ENCODE results near the gene TSPYL2. TPM values are rescaled to one million over a fixed set of nuclear protein-coding genes. Genes with fewer than 3 reads are reported as not detected.

TSPYL2 gene
- polyA plus RNA-seq, 12 donors, result 11.7 to 50.9 (median 14.6) TPM; not detected in 1

- no peak for DNase-seq
These were observed 4.7 kb upstream of the TSPYL2 start for GRCh38 chrX:53077207-53078197.

DNA sequence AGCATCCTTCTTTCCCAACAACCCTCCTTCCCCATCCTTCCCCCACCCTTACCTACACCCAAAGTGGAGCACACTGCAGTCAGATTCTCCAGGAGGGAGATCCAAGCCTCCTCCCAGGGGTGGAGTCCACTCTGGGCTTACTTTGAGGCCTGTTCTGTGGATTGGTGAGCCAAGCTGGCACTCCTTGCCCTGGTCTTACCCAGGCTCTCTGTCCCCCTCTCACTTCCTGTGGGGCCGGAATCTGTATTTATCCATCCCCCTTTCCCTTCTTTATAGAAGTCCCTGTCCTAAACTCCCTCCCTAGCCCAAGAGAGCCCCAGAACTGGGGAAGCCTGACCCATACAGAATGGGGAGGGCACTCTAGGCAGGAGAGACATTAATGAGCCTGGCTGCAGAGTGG lies 3.2 kb upstream of the TSPYL2 start:
- no peak for DNase-seq

DNA sequence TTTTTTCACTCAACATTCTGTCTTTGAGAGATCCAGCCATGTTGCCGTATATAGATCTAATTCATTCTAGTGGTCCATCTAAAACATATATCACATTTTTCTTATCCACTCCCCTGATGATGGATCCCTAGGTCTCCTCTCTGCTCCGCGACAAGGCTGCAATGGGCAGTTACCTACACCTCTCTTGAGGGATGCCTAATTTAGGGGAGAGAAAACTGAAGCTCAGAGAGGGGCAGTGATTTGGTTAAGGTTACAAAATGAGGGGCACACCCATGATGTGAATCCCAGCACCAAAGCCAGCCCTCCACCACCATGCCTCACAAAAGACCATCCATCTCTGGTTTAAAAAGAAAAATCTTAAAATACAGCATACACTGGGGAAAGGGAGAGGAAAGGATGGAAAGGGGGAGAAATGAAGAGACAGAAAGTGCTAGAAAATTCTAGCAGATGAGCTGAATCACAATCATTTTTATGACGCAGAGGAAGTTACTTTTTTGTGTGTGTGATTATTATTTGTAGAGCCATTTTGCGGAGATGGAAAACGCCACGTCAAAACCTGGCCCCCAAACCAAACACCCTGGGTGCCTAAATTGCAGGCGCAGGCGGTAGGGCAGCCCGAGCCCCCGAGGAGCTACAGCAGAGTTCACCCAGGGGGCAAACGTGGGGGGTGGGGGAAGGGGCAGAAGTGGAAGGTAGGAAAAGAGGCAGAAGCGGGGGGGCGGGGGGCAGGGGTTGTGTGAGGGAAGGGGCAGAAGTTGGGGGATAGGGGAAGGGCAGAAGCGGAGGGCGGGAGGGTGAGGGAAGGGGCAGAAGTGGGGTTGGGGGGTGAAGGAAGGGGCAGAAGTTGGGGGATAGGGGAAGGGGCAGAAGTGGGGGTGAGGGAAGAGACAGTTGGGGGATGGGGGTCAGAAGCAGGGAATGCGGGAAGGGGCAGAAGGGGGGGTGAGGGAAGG lies 1.3 kb upstream of the TSPYL2 start:
- no peak for DNase-seq

DNA sequence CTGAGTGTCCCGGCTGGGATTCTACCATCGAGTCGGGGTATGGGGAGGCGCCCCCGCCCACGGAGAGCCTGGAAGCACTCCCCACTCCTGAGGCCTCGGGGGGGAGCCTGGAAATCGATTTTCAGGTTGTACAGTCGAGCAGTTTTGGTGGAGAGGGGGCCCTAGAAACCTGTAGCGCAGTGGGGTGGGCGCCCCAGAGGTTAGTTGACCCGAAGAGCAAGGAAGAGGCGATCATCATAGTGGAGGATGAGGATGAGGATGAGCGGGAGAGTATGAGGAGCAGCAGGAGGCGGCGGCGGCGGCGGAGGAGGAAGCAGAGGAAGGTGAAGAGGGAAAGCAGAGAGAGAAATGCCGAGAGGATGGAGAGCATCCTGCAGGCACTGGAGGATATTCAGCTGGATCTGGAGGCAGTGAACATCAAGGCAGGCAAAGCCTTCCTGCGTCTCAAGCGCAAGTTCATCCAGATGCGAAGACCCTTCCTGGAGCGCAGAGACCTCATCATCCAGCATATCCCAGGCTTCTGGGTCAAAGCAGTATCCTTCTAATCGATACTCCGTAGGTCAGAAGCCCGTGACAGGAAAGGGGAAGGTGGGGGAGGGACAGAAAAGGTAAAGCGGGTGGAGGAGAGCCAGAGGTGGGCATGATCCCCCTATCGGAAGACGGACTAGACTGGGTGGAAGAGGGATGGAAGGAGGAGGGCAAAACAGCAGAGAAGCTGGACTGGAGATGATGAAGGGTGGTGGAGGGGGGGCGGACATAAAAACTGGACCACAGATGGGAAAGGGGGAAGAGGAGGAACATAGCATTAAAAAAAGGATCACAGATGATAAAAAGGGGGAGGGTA lies 828 bp downstream of the TSPYL2 start:
- DNase-seq, result no peak

DNA sequence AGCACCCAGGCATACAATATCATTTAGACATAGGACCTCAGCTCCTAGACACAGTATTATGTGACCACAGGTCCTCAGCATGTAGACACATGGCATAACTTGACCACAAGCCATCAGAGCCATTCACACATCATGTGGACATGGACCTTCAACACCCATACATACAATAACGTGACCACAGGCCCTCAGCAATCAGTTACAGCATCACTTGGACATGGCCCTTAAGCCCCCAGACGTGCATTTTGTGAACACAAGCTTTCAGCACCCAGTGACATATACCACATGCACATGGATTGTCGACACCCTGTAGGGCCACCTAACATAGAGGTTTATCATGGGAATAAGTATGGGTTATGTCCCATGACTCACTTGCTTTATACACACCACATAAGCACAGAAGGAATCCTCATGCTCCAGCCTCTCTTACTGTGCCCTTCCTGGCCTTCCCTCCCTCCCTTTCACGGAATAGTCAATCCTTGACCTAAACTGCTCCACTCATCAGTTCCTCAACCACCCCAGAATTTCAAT lies 1.9 kb downstream of the TSPYL2 start:
- no peak for DNase-seq

GRCh38 chrX:53084863-53085262 lies 2.7 kb downstream of the TSPYL2 start:
- no peak for DNase-seq

DNA sequence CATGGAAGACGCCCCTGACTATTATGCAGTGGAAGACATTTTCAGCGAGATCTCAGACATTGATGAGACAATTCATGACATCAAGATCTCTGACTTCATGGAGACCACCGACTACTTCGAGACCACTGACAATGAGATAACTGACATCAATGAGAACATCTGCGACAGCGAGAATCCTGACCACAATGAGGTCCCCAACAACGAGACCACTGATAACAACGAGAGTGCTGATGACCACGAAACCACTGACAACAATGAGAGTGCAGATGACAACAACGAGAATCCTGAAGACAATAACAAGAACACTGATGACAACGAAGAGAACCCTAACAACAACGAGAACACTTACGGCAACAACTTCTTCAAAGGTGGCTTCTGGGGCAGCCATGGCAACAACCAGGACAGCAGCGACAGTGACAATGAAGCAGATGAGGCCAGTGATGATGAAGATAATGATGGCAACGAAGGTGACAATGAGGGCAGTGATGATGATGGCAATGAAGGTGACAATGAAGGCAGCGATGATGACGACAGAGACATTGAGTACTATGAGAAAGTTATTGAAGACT lies 3.6 kb downstream of the TSPYL2 start:
- DNase-seq, result no peak

- DNase-seq, result no peak
These were observed 4.3 kb downstream of the TSPYL2 start for GRCh38 chrX:53086464-53086863.

GRCh38 chrX:53087388-53087831 lies 5.2 kb downstream of the TSPYL2 start:
- no peak for DNase-seq

- peak; percentile 69 for DNase-seq
These were observed 6.2 kb downstream of the TSPYL2 start for GRCh38 chrX:53088136-53088974.

DNA sequence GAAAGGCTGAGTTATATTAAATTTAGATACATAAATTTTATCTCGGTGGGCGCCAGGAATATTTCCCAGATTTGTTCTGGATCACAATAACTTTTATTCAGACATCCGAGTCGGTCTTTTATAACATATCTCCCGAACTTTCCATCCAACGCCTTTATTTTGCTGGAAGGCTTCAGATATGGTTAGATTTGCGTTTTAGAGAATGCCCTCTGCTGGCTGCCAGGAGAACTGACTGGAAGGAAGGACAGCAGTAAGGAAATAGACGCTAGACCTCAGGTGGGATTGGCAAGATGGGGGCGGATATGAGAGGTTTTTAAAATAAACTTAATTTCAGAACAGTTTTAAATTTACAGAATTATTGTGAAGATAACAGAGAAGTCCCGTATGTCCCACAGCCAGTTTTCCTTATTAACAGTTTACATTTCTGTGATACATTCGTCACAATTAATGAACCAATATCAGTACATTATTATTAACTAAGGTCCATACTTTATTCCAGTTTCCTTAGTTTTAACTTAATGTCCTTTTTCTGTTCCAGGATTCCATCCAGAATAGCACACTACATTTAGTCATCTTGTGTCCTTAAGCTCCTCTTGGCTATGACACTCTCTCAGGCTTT lies 7.2 kb downstream of the TSPYL2 start:
- DNase-seq, result peak; percentile 61

GRCh38 chrX:53089925-53090324 lies 7.8 kb downstream of the TSPYL2 start:
- DNase-seq, result no peak

GRCh38 chrX:53091354-53091753 lies 9.2 kb downstream of the TSPYL2 start:
- no peak for DNase-seq

DNA sequence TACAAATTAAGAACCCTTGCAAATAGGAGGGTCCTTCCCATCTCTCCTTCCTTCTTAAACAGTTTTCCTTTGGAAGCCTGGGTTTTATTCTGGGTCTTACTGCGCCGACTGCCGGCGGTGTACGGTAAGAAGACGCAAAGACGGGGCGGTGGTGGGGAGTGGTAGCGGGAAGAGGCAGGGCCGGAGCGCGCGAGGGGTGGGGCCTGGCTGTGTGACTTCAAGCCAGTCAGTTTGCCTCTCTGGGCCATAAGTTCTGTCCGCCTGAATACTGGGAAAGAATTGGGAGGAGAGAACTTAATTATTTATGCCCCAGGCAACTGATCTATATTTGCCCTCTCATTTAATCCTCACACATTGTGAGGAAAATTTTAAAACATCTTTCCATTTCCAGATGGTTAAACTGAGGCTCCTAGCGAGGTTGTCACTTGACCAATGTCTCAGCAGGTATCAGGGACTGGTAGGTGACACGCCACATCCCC lies 11.0 kb downstream of the TSPYL2 start:
- DNase-seq, result peak; percentile 68

DNA sequence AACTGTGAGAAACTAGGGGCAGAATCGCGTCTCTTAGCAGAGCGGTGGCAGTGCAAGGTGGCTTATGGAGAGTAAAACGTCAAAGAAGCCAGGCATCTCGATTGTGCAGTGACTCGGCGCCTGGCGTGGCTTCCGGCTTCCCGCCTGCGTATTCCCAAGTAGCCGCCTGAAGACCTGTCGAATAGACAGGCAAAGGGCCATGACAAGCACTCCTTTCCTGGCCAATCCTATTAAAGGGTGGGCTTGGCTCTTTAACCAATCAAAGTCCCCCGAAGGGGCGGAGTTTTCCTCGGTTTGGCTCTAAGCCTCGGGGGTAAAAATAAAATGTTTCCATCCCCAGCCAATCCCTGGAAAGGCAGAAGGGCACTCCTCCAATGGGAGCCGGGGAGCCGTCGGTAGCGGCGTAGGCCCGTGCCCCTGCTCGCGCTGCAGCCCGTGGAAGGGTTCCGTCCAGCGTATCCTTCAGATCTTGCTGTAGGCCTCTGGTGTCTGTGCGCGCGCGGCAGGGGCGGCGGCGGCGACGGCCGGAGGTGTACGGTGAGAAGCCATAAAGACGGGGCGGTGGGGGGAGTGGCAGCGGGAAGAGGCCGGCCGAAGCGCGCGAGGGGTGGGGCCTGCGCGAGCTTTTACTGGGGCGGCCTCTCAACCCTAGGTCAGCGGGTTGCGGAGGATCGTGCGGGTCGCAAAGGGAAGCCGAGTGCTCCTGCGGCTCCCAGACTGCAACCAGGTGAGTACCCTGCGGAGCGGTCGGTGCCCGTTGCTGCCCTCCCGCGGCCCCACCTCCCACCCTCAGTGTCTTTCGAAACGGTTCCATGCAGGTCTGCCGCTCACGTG lies 11.8 kb downstream of the TSPYL2 start, which contains the start of gene KANTR:
TSS of gene KANTR (plus strand) at position 395 of the 834 bp plus-strand sequence. CDS start 30,131 bp downstream, outside the sequence.
- peak; percentile 91 for DNase-seq

DNA sequence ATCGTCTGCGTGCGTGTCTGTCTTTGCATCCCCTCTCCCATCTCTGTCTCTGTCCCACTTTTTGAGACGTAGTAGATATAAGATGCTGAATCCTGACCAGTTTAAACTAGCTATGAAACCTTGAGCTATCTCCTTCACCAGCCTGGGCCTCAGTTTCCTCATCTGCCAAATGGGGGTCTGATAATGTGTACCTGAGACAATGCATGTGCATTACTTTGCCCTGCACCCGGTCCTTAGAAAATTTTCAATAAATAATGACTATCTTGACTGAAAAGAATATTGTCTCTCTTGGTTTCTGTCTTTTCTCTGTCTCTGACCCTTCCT lies 12.4 kb downstream of the TSPYL2 start:
- DNase-seq, result no peak

DNA sequence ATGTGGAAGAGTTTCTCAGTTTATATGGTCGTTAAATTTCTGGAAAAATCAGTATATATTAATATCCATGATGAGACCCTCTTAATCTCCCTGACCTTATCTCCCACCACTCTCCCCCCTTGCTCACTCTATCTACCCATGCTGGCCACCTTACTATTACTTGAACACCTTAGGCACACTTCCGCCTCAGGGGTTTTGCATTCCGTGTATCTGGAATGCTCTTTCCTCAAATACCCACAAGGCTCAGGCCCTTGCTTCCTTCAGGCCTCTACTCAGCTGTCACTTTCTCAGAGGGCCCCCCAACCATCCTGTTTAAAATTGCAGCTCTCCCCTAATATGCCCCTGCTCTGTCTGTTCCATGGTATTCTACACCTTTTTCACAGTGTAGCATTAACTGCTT lies 13.6 kb downstream of the TSPYL2 start:
- DNase-seq, result no peak

GRCh38 chrX:53114864-53115549 lies 32.8 kb downstream of the TSPYL2 start:
- DNase-seq, result no peak

All from muscle of arm (tissue), 12 donors.